ENCODE measurements around the gene AGBL1.
"Not testable (repeated sequence)": the region's sequence is repeated elsewhere in the genome, so short reads cannot be mapped to it uniquely, and the experiment has no call there.

- TF ChIP-seq CTCF (conservative IDR thresholded peaks at IDR 0.05); EZH2 (IDR thresholded peaks at IDR 0.05; ENCODE audit: low read depth): not testable (repeated sequence)
Observed at GRCh38 chr15:86528094-86528493, 448.4 kb downstream of the AGBL1 start.

Measured in PC-9 (cell line).